ENCODE measurements around the gene C1orf56.

The C1orf56 gene

DNA sequence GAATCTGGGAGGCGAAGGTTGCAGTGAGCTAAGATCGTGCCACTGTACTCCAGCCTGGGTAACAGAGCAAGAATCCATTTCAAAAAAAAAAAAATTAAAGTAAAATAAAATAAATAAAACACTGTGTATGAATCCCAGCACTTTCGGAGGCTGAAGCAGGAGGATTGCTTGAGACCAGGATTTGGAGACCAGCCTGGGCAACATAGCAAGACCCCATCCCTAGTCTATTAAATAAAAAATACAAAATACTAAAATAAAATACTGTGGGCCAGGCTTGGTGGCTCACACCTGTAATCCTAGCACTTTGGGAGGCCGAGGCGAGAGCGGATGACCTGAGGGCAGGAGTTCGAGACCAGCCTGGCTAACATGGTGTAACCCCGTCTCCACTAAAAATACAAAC lies 15.4 kb upstream of the C1orf56 start:
- no peak for DNase-seq

DNA sequence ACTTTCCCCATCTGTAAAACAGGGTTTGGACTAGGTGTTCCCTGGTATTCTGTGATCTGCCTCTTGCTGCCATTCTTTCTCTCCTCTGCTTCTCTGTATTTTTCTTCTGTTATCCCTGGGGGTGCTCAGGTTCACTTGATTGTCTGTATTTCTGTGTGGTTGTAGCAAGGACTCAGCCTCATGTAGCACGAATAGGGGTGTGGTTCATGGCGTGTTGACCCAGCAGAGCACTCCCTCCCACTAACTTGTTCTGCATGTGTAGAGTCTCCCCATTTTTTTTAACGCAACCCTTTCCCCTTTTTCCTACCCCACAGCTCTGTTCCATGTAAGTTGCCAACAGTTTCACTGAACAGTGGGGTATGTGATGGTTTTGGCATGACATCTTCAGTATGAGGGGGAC lies 12.4 kb upstream of the C1orf56 start:
- DNase-seq, result no peak

GRCh38 chr1:151036356-151036755 lies 11.2 kb upstream of the C1orf56 start, which contains the start of gene BNIPL:
Gene BNIPL, plus strand, starts transcription at chr1:151036586. Its CDS starts 140 bp downstream, at chr1:151036726.
- no peak for DNase-seq

GRCh38 chr1:151037032-151037431 lies 10.5 kb upstream of the C1orf56 start:
- DNase-seq, result no peak

- no peak for DNase-seq
Measured at GRCh38 chr1:151039521-151039920, 8.0 kb upstream of the C1orf56 start.

- DNase-seq, result no peak
Measured at GRCh38 chr1:151043163-151043562, 4.4 kb upstream of the C1orf56 start.

DNA sequence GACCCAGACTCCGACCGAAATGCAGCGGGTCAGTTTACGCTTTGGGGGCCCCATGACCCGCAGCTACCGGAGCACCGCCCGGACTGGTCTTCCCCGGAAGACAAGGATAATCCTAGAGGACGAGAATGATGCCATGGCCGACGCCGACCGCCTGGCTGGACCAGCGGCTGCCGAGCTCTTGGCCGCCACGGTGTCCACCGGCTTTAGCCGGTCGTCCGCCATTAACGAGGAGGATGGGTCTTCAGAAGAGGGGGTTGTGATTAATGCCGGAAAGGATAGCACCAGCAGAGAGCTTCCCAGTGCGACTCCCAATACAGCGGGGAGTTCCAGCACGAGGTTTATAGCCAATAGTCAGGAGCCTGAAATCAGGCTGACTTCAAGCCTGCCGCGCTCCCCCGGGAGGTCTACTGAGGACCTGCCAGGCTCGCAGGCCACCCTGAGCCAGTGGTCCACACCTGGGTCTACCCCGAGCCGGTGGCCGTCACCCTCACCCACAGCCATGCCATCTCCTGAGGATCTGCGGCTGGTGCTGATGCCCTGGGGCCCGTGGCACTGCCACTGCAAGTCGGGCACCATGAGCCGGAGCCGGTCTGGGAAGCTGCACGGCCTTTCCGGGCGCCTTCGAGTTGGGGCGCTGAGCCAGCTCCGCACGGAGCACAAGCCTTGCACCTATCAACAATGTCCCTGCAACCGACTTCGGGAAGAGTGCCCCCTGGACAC lies 534 bp downstream of the C1orf56 start:
- peak; percentile 71 for DNase-seq

GRCh38 chr1:151048645-151049032 lies 1.1 kb downstream of the C1orf56 start:
- no peak for DNase-seq

- DNase-seq, result no peak
Measured at GRCh38 chr1:151049458-151049857, 1.9 kb downstream of the C1orf56 start.

DNA sequence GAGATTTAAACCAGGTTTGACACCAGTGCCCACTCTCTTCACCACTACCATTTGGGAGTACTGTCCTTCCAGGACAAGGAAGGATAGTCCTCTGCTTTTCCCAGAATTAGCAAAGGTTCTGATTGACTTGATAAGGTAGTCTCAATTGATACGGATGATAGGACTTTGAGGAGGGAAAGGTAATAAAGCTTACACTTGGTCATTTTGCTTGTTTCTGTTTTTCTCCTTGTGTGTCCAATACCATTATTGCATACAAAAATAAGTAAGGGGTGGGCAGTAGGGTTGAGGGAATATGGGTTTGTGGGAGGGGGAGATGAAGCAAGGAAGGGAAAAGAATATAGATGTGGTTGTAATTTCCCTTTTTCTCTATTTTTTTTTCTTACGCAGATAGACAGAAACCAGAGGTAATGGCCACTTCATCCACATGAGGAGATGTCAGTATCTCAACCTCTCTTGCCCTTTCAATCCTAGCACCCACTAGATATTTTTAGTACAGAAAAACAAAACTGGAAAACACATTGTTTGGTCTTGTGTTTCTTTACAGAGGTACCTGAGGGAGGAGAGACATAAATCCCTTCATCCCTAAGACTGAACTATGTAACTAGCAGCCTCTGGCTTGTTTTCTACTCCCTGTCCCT lies 2.6 kb downstream of the C1orf56 start:
- no peak for DNase-seq

GRCh38 chr1:151051356-151052009 lies 3.9 kb downstream of the C1orf56 start:
- DNase-seq, result no peak

GRCh38 chr1:151054971-151055547 lies 7.5 kb downstream of the C1orf56 start:
- DNase-seq, result no peak

DNA sequence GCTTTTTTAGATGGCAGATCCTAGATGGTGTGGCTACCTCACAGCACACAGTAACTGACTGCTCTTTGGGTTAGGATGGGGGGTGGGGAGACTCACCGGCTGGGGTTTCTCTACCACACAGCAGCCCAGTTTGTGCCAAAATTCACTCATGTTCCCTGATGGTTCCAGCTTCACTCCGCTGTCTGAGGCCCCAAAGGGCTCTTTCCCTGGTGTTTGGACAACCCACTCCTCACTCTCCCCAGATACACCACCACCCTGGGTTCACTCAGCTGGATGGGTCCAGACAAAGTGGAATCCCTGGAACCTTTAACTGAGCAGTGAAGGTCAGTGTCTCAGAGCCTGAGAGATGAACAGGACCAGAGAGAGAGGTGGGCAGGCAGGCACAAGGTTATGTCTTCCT lies 8.0 kb downstream of the C1orf56 start:
- DNase-seq, result no peak

DNA sequence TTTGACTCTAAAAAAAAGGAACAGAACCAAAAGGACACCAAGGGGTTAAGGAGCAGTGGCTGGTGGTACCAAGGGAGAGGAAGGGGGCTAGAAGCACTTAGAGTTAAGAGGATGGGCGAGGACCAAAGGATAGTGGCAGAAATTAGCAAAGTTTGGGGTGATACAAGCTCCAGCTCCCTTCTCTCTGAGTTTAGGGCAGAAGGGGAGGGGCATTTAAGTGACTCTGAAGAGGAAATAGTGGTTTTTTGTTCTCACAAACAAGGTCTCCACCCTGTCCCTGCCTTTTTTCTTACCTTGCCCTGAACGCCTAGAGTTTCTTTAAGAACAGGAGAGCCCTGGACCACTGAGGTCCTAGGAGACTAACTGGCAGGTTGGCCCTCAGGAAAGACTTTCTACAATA lies 8.6 kb downstream of the C1orf56 start:
- DNase-seq, result no peak

GRCh38 chr1:151058692-151059091 lies 11.1 kb downstream of the C1orf56 start:
- peak; percentile 32 for DNase-seq

DNA sequence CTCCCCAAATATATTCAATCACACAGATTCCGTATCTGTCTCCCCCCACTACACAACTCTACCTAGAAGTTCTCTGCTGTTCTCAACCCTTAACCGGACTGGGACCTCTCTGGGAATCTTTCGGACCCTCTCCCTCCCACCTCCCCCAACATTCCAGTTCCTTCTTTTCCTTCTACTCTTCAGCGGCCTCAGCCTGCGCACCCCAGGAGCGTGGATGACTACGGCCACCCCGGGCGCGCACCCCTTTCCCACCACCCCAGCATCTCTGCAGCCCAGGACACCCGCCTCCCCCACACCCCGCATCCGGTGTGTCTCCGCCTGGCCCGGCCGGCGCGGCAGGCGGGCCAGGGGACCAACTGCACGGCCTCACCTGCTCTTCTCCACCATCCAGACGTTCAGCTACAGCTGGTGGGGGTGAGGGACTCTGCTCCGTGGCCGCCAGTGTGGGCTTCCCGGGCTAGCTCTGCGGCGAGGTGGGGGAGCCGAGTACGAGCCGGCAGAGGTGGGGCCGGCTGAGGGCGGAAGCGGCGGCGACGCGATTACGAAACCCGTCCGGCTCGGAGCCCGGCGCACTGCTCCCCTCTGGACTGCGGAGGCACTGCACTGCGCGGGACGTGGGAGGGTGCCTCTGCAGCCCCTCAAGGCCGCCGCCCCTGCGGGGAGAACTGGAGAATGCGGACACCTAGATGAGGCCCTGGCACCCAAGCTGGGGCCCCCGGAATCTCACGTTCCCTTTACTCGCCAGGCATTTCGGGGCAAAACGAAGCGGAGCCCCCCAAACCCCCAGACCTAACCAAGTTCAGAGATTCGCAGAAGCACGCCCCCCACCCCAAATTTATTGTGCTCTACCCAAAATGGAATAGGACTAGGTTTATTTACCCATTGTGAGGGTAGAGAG lies 11.8 kb downstream of the C1orf56 start, which contains the start of gene CDC42SE1:
TSS of gene CDC42SE1 (minus strand) at position 514 of the 898 bp plus-strand sequence. CDS start 3,892 bp downstream, outside the sequence.
- DNase-seq, result peak; percentile 91

GRCh38 chr1:151060007-151060656 lies 12.6 kb downstream of the C1orf56 start, which contains the start of gene MLLT11:
Gene MLLT11, plus strand, starts transcription at chr1:151060397. Its CDS starts 6,828 bp downstream, at chr1:151067225.
- peak; percentile 90 for DNase-seq

- peak; percentile 59 for DNase-seq
Measured at GRCh38 chr1:151060657-151061421, 13.3 kb downstream of the C1orf56 start.

DNA sequence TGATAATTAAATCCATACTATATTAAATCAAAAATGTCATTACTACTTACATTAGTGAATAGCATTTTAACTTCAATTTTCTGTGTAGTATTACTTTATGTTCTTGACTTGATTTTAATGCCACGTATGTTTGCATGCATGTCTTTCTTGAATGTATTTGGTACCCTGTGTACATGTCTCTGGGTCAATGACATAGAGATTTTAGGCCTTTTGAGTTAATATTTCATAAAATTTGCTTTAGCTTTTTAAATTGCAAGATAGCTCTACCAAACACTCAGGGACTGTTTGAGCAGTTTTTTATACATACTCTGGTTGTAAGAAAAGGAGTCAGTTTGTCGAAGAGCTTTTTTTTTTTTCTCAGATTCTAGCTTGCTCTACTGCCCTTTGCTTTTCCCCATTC lies 14.2 kb downstream of the C1orf56 start:
- peak; percentile 26 for DNase-seq

DNA sequence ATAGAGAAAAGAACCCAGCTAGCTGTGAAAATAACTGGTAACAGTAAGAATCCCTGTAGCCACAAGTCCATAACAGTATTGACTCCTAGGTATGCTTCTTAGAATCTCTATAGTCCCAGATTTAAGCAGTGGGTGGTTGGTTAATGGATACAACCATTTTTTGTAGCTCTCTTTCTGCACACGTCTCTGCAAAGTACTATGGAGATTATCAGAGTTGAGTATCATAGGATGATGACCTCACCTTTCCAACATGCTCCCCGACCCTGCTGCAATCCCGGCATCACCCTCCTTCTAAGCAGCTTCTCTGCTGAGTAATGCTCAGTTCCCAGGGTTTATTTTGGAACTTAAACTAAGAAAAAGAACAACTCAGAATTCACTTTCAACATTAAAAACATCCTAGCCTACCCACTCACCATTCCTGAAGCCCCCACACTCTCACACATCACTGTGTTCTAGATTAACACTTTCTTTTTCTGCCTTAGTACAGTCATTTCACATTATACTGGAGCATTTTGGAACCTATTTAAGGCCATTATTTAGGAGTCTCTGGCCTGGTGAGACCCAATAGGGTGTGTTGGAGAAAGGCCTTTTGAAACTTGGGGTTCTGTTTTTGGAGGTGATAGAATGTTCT lies 15.3 kb downstream of the C1orf56 start:
- no peak for DNase-seq

All from NCI-H1694 treated with DMSO at 0.1 percent for 48 hours (cell line).